GM12865 (cell line): ENCODE data around the gene TM4SF4.

Experiments
- DNase-seq: peaks from one replicate; pipeline ENCODE4 v3.0.0; 2010; ENCODE audit warnings: low read depth
- H3K4me3 ChIP-seq: 2 replicates; pipeline ENCODE4 v1.5.1; 2011; ENCODE audit warnings: mild to moderate bottlenecking, low read depth, low read length, control low read depth
- TF ChIP-seq, protein P1 (sequence below): IDR thresholded peaks from 2 replicates; pipeline ENCODE4 v1.5.1; 2011; ENCODE audit warnings: low read length, control low read depth, low read depth, inconsistent platforms; ENCODE audit not compliant: insufficient read depth; ENCODE audit errors: missing control alignments

TM4SF4 gene

DNA sequence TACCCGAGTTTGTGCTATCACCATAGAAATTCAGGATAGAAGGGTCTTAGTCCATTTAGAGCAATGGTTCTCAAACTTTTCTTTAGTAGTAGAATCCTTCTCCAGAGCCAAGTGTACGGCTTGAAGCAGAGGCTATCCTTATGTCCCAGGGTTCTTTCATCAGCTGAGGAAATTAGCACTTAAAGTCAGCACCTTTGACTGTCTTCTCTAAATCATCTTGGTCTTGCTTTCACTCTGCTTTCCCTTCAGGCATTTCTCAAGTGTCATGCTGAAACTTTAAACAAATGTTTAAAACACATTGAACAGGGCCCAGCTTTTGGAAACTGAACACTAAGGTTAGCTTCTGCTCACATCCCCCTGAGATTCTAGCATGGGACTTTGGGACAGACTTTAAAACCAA, 78.2 kb downstream of the TM4SF4 start:
- TF ChIP-seq, protein P1, sequence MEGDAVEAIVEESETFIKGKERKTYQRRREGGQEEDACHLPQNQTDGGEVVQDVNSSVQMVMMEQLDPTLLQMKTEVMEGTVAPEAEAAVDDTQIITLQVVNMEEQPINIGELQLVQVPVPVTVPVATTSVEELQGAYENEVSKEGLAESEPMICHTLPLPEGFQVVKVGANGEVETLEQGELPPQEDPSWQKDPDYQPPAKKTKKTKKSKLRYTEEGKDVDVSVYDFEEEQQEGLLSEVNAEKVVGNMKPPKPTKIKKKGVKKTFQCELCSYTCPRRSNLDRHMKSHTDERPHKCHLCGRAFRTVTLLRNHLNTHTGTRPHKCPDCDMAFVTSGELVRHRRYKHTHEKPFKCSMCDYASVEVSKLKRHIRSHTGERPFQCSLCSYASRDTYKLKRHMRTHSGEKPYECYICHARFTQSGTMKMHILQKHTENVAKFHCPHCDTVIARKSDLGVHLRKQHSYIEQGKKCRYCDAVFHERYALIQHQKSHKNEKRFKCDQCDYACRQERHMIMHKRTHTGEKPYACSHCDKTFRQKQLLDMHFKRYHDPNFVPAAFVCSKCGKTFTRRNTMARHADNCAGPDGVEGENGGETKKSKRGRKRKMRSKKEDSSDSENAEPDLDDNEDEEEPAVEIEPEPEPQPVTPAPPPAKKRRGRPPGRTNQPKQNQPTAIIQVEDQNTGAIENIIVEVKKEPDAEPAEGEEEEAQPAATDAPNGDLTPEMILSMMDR, result no peak
- DNase-seq, result no peak
- no peak overlapping the region for H3K4me3 ChIP-seq
